ENCODE data around the gene SPDYE8.
"Not testable (repeated sequence)": the region's sequence is repeated elsewhere in the genome, so short reads cannot be mapped to it uniquely, and the experiment has no call there.

DNA sequence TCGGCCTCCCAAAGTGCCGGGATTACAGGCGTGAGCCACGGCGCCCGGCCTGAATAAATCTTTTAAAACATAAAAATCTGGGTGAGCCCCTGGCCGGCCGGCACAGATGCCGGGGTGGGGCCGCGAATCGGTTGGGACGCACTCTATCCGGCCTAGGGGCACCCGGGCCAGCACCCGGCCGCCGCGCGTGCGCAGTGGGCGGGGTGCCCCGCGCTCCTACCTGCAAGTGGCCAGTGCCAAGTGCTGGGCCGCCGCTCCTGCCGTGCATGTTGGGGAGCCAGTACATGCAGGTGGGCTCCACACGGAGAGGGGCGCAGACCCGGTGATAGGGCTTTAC lies 24.2 kb downstream of the SPDYE8 start:
- TF ChIP-seq, protein P1, sequence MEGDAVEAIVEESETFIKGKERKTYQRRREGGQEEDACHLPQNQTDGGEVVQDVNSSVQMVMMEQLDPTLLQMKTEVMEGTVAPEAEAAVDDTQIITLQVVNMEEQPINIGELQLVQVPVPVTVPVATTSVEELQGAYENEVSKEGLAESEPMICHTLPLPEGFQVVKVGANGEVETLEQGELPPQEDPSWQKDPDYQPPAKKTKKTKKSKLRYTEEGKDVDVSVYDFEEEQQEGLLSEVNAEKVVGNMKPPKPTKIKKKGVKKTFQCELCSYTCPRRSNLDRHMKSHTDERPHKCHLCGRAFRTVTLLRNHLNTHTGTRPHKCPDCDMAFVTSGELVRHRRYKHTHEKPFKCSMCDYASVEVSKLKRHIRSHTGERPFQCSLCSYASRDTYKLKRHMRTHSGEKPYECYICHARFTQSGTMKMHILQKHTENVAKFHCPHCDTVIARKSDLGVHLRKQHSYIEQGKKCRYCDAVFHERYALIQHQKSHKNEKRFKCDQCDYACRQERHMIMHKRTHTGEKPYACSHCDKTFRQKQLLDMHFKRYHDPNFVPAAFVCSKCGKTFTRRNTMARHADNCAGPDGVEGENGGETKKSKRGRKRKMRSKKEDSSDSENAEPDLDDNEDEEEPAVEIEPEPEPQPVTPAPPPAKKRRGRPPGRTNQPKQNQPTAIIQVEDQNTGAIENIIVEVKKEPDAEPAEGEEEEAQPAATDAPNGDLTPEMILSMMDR (CRISPR knock-in tag; IDR thresholded peaks at IDR 0.05), result not testable (repeated sequence)
- TF ChIP-seq, protein P2, sequence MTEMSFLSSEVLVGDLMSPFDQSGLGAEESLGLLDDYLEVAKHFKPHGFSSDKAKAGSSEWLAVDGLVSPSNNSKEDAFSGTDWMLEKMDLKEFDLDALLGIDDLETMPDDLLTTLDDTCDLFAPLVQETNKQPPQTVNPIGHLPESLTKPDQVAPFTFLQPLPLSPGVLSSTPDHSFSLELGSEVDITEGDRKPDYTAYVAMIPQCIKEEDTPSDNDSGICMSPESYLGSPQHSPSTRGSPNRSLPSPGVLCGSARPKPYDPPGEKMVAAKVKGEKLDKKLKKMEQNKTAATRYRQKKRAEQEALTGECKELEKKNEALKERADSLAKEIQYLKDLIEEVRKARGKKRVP (CRISPR knock-in tag; IDR thresholded peaks at IDR 0.05), result not testable (repeated sequence)
- not testable (repeated sequence) for TF ChIP-seq CHD4 (IDR thresholded peaks at IDR 0.05; ENCODE audit: borderline replicate concordance, low read length); FOXK2 (IDR thresholded peaks at IDR 0.05); HMG20A (CRISPR knock-in tag; IDR thresholded peaks at IDR 0.05; ENCODE audit: borderline replicate concordance); ZNF230 (CRISPR knock-in tag; IDR thresholded peaks at IDR 0.05); YEATS2 (CRISPR knock-in tag; IDR thresholded peaks at IDR 0.05; ENCODE audit: borderline replicate concordance); NFIC (IDR thresholded peaks at IDR 0.05; ENCODE audit: low read length); ARHGAP35 (CRISPR knock-in tag; IDR thresholded peaks at IDR 0.05; ENCODE audit: borderline replicate concordance); NR2F1 (CRISPR knock-in tag; IDR thresholded peaks at IDR 0.05); ZNF746 (CRISPR knock-in tag; IDR thresholded peaks at IDR 0.05)
- TF ChIP-seq, protein P3, sequence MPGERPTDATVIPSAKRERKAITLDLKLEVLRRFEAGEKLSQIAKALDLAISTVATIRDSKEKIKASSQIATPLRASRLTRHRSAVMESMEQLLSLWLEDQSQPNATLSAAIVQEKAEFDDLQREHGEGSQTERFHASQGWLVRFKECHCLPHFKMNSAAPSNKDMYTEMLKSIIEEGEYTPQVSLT (CRISPR knock-in tag; IDR thresholded peaks at IDR 0.05; ENCODE audit: borderline replicate concordance, low read depth), result not testable (repeated sequence)
- TF ChIP-seq, protein P4, sequence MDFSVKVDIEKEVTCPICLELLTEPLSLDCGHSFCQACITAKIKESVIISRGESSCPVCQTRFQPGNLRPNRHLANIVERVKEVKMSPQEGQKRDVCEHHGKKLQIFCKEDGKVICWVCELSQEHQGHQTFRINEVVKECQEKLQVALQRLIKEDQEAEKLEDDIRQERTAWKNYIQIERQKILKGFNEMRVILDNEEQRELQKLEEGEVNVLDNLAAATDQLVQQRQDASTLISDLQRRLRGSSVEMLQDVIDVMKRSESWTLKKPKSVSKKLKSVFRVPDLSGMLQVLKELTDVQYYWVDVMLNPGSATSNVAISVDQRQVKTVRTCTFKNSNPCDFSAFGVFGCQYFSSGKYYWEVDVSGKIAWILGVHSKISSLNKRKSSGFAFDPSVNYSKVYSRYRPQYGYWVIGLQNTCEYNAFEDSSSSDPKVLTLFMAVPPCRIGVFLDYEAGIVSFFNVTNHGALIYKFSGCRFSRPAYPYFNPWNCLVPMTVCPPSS (IDR thresholded peaks at IDR 0.05), result not testable (repeated sequence)
